NCI-H2227 (cell line): ENCODE measurements around the gene ZNF444.

Source experiments
- DNase-seq: peaks from one replicate; lab custom pipeline; 2025; ENCODE audit not compliant: unreplicated experiment; lab: John Stamatoyannopoulos, UW

Gene ZNF444

GRCh38 chr19:56106993-56107392, 34.1 kb upstream of the ZNF444 start:
- no peak for DNase-seq

- DNase-seq, result no peak
These were observed 33.3 kb upstream of the ZNF444 start for GRCh38 chr19:56107626-56108351.

- no peak for DNase-seq
These were observed 32.5 kb upstream of the ZNF444 start for GRCh38 chr19:56108447-56109195.

GRCh38 chr19:56109226-56109625, 31.9 kb upstream of the ZNF444 start:
- no peak for DNase-seq

- peak; percentile 28 for DNase-seq
These were observed 30.3 kb upstream of the ZNF444 start for GRCh38 chr19:56110515-56111448.

- DNase-seq, result peak; percentile 69
These were observed 29.3 kb upstream of the ZNF444 start for GRCh38 chr19:56111601-56112312.

- peak; percentile 78 for DNase-seq
These were observed 28.8 kb upstream of the ZNF444 start for GRCh38 chr19:56112313-56112709.

GRCh38 chr19:56113074-56113632, 27.9 kb upstream of the ZNF444 start:
- DNase-seq, result no peak

- no peak for DNase-seq
These were observed 26.9 kb upstream of the ZNF444 start for GRCh38 chr19:56114051-56114777.

GRCh38 chr19:56114778-56115110, 26.3 kb upstream of the ZNF444 start:
- no peak for DNase-seq

GRCh38 chr19:56115490-56115889, 25.6 kb upstream of the ZNF444 start:
- DNase-seq, result no peak

GRCh38 chr19:56116606-56117005, 24.5 kb upstream of the ZNF444 start:
- DNase-seq, result no peak

GRCh38 chr19:56117376-56117884, 23.7 kb upstream of the ZNF444 start:
- DNase-seq, result no peak

GRCh38 chr19:56117889-56118288, 23.2 kb upstream of the ZNF444 start:
- DNase-seq, result no peak

GRCh38 chr19:56118666-56119581, 22.2 kb upstream of the ZNF444 start:
- DNase-seq, result no peak

- peak; percentile 65 for DNase-seq
These were observed 21.5 kb upstream of the ZNF444 start for GRCh38 chr19:56119582-56119978.

GRCh38 chr19:56120002-56120370, 21.1 kb upstream of the ZNF444 start:
- peak; percentile 67 for DNase-seq

- peak; percentile 96 for DNase-seq
These were observed 20.5 kb upstream of the ZNF444 start for GRCh38 chr19:56120371-56121179.
